Measurements from ENCODE around the gene DCAF4L1. TPM values are rescaled to one million over a fixed set of nuclear protein-coding genes. Genes with fewer than 3 reads are reported as not detected.

The DCAF4L1 gene
- polyA plus RNA-seq, 3 donors = 0.32 TPM; not detected in 2

DNA sequence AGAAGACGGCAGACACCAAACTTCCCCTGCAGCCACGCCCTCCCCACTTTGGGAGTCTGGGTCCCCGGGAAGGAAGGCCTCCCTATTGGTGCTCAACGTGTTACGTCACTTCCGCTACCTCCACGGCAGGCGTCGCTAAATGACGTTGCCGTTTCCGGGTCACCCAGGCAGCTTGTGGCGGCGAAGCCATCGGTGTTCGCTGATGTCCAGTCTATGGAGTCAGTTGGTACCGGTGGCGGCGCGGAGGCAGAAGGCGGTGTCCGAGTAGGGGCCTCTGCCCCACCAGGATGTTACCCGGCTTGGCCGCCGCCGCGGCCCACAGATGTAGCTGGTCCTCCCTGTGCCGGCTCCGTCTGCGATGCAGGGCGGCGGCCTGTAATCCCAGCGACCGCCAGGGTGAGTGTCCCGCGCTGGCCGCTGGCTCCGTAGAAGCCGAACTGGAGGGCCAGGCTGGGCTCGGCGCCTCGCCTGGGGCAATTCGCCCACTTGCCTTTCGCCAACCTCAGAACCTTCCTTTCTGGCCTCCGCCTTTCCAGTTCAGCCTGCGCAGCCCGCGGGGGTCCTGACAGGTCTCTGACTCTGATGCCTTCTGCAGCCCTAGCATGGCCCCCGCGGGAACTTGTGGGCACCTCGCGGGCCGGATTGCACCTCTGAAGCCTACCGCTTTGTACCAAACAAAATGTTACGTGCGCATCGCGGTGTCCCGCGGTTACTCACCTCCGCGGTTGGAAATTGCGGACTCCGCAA lies 9.0 kb downstream of the DCAF4L1 start, which contains the start of gene SLC30A9:
SLC30A9 (plus strand) TSS at position 166 of the 747 bp plus-strand sequence; CDS start at position 288, 122 bp downstream.
- H3K4me3 ChIP-seq (replicated peaks in 1 of 3; ENCODE audit: low read depth in 2 of 3, low read length in 3 of 3) = peak within 1 kb of the TSS; percentile 58 to 93 (median 85)
- Mint-ChIP-seq H3K4me3 (peak within 1 kb of the TSS; percentile 82 to 94), H3K27ac (peak within 1 kb of the TSS; percentile 90 to 99 (median 94)), H3K27me3 (ENCODE audit: low read depth in 3 of 3) (no peaks in the 10 kb centered on the region), H3K9me3 (no peaks in the 10 kb centered on the region), H3K36me3 (no peaks in the 10 kb centered on the region), H3K4me1 (peaks cover 22% of the 10 kb centered on the region)
- H3K4me2 ChIP-seq (replicated peaks; ENCODE audit: extremely low read depth, low read length, poor library complexity, severe bottlenecking) = peak within 1 kb of the TSS; percentile 84
- intact Hi-C loops (cut with micrococcal nuclease) = loop anchor here (5.0 to 10.0 kb wide), 2 partner anchors 53 to 56 kb away; partner anchors contain the start of gene TMEM33 (in 2 of the 2)
- H3K27ac ChIP-seq (ENCODE audit: low read depth in 1 of 2, low read length in 2 of 2) = peak within 1 kb of the TSS; percentile 74 to 90
- under 1% methylated on average over 63 of the region's 64 CpGs for WGBS (ENCODE audit: insufficient coverage)
- H3K79me2 ChIP-seq (ENCODE audit: insufficient read depth, low read length) = peaks cover 32% of the 10 kb centered on the region
- H3K36me3 ChIP-seq (replicated peaks in 1 of 2; ENCODE audit: control insufficient read depth in 1 of 2, insufficient read depth in 2 of 2, low read length in 2 of 2) = no peaks in the 10 kb centered on the region
- H3K9me3 ChIP-seq (replicated peaks in 1 of 2; ENCODE audit: control insufficient read depth in 1 of 2, insufficient read depth in 1 of 2, low read length in 2 of 2) = no peaks in the 10 kb centered on the region
- peak; percentile 96 to 98 (median 97) for DNase-seq
- no peaks in the 10 kb centered on the region for H4K20me1 ChIP-seq (ENCODE audit: insufficient read depth, low read length)
- peaks cover 16 to 17% of the 10 kb centered on the region in 2 donors for H3K4me1 ChIP-seq (ENCODE audit: control insufficient read depth in 1 of 2, insufficient read depth in 2 of 2, low read length in 2 of 2)
- H3K27me3 ChIP-seq (ENCODE audit: control insufficient read depth in 2 of 2, insufficient read depth in 2 of 2, low read length in 2 of 2) = no peaks in the 10 kb centered on the region
- H3K9ac ChIP-seq (ENCODE audit: insufficient read depth, low read length, poor library complexity, severe bottlenecking) = peak within 1 kb of the TSS; percentile 87
- peak within 1 kb of the TSS; percentile 95 for H2AFZ ChIP-seq (ENCODE audit: insufficient read depth, low read depth, low read length, poor library complexity, severe bottlenecking)
- TF ChIP-seq CTCF (IDR thresholded peaks at IDR 0.05) = peak; percentile 41

- H3K27ac ChIP-seq (ENCODE audit: low read depth in 1 of 2, low read length in 2 of 2) = no peak overlapping the region
- no peak overlapping the region for H2AFZ ChIP-seq (ENCODE audit: insufficient read depth, low read depth, low read length, poor library complexity, severe bottlenecking)
- H3K9me3 Mint-ChIP-seq = no peaks in the 10 kb centered on the region
- DNase-seq = no peak
- peaks cover 22% of the 10 kb centered on the region for H3K4me1 Mint-ChIP-seq
- no peaks in the 10 kb centered on the region for H3K36me3 Mint-ChIP-seq
- peak overlapping the region in 1 of 7 donors; percentile 35 for H3K27ac Mint-ChIP-seq
- H3K4me2 ChIP-seq (replicated peaks; ENCODE audit: extremely low read depth, low read length, poor library complexity, severe bottlenecking) = no peak overlapping the region
- intact Hi-C loops (cut with micrococcal nuclease) = loop anchor here (5.0 to 10.0 kb wide), 2 partner anchors 55 to 57 kb away; partner anchors contain the start of gene TMEM33 (in 2 of the 2)
- H3K4me3 Mint-ChIP-seq = no peak overlapping the region
- no peaks in the 10 kb centered on the region for H3K27me3 ChIP-seq (ENCODE audit: control insufficient read depth in 2 of 2, insufficient read depth in 2 of 2, low read length in 2 of 2)
- H4K20me1 ChIP-seq (ENCODE audit: insufficient read depth, low read length) = peaks cover 1% of the 10 kb centered on the region
- no peak overlapping the region for H3K4me3 ChIP-seq (replicated peaks in 1 of 3; ENCODE audit: low read depth in 2 of 3, low read length in 3 of 3)
- no peaks in the 10 kb centered on the region for H3K9me3 ChIP-seq (replicated peaks in 1 of 2; ENCODE audit: control insufficient read depth in 1 of 2, insufficient read depth in 1 of 2, low read length in 2 of 2)
- peaks cover 38% of the 10 kb centered on the region for H3K79me2 ChIP-seq (ENCODE audit: insufficient read depth, low read length)
- 100% methylated on average over 7 of the region's 10 CpGs for WGBS (ENCODE audit: insufficient coverage)
- H3K9ac ChIP-seq (ENCODE audit: insufficient read depth, low read length, poor library complexity, severe bottlenecking) = no peak overlapping the region
- peaks cover 16 to 17% of the 10 kb centered on the region in 2 donors for H3K4me1 ChIP-seq (ENCODE audit: control insufficient read depth in 1 of 2, insufficient read depth in 2 of 2, low read length in 2 of 2)
- H3K27me3 Mint-ChIP-seq (ENCODE audit: low read depth in 3 of 3) = no peaks in the 10 kb centered on the region
- no peaks in the 10 kb centered on the region for H3K36me3 ChIP-seq (replicated peaks in 1 of 2; ENCODE audit: control insufficient read depth in 1 of 2, insufficient read depth in 2 of 2, low read length in 2 of 2)
- TF ChIP-seq CTCF (IDR thresholded peaks at IDR 0.05) = no peak
These were observed 10.6 kb downstream of the DCAF4L1 start for GRCh38 chr4:41991916-41992767.
